ENCODE results near the gene EIF2D. TPM values are rescaled to one million over a fixed set of nuclear protein-coding genes. Genes with fewer than 3 reads are reported as not detected.

EIF2D gene
- total and polyA plus RNA-seq, 2 of the 4 experiments (the other 2 are of a cell fraction), result 64.3 to 69.4 TPM

DNA sequence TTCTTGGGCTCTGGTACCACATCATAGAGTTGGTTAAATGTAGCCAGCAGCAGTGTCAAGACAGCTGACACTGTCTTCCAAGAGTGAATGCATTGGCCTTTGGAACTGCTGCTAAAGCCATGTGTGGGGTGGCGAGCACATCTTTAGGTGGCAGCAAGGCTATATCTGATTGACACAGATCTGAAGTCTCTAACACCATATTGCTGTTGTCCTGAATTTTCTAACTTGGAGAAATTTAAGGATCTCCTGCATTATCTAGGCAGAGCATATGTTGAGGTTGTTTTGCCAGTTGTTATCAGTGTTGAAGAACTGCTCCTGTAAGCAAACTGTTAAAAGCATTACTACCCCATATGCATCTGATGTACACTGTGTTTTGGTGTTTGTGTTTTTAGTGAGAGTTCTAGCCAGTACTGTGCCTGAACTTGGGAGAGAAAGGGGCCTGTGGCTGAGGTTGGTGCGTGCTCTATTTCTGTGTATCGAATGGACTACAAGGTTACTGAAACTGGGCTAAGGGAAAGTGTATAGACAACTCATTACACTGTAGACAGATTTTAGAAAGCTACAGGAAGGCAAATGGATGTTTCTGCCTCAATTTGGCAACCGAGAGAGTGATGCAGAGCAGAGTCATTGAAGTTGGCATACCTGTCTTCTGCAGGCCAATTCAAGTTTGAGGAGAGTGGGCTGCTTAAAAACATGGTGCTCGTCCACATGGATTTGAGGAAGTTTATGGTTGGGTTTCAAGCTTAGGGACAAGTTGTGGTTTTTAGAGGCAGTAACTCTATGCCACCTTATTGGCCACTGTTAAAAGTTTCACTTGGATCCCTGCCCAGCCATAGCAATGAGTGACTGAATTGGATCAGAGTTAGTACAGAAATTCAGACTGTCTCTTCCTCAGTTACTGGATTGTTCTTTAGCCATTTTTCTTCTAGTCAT is 40.0 kb upstream of the EIF2D start (continued):
- no peak for TF ChIP-seq FOS (IDR thresholded peaks at IDR 0.05; ENCODE audit: low read depth, low read length)
- no peak for TF ChIP-seq RFX5 (IDR thresholded peaks at IDR 0.05; ENCODE audit: low read depth, low read length)

GRCh38 chr1:206651014-206651413 is 38.7 kb upstream of the EIF2D start:
- in situ Hi-C loops (cut with MboI; ENCODE audit: low sequenced_read_pairs), result no loop called here

More at GRCh38 chr1:206651014-206651413, 38.7 kb upstream of the EIF2D start:
- POLR2A ChIA-PET (ENCODE audit: unreplicated experiment), result no interaction called here
- dilution Hi-C loops (cut with HindIII; ENCODE audit: low sequenced_read_pairs, unreplicated experiment), result no loop called here
- Histone ChIP-seq H2BK15ac (ENCODE audit: low read depth, low read length) (no peak overlapping the region), H3K9me1 (ENCODE audit: insufficient read depth, low read length) (no peaks in the 10 kb centered on the region; the same call in none of the 2 replicates), H3K23ac (ENCODE audit: low read depth, low read length) (no peak overlapping the region), H4K91ac (ENCODE audit: insufficient read depth, low read depth, low read length) (no peak overlapping the region), H2AFZ (replicated peaks; ENCODE audit: low read length, poor library complexity) (no peak overlapping the region), H3K9me3 (ENCODE audit: control insufficient read depth, insufficient read depth, low read length) (no peaks in the 10 kb centered on the region), H3K9ac (ENCODE audit: low read depth, low read length) (no peak overlapping the region), H3K79me1 (ENCODE audit: low read depth in 1 of 2, low read length in 2 of 2) (peaks cover 10 to 26% of the 10 kb centered on the region in 2 experiments; a peak in 3 of 4 replicates), H2BK5ac (ENCODE audit: low read depth, low read length, poor library complexity, severe bottlenecking) (no peak overlapping the region), H3K4me2 (ENCODE audit: low read depth, low read length) (no peak overlapping the region), H2AK9ac (replicated peaks; ENCODE audit: low read depth, low read length, poor library complexity) (no peak overlapping the region), H3K4me1 (ENCODE audit: control insufficient read depth, insufficient read depth, low read length) (peaks cover 3% of the 10 kb centered on the region; the same call in 1 of the 2 replicates), H2AK5ac (ENCODE audit: low read depth, low read length) (no peak overlapping the region), H4K5ac (ENCODE audit: low read depth, low read length) (no peak overlapping the region), H4K20me1 (ENCODE audit: insufficient read depth, low read length) (no peaks in the 10 kb centered on the region), H3K14ac (replicated peaks; ENCODE audit: low read depth, low read length) (no peak overlapping the region), H3K27me3 (ENCODE audit: control insufficient read depth, insufficient read depth, low read length) (no peaks in the 10 kb centered on the region), H3K4me3 (ENCODE audit: insufficient read depth, low read depth, low read length) (no peak overlapping the region), H3K4ac (ENCODE audit: low read depth, low read length) (no peak overlapping the region), H3K27ac (ENCODE audit: insufficient read depth, low read length) (no peak overlapping the region), H3K18ac (ENCODE audit: low read depth, low read length) (no peak overlapping the region), H3K36me3 (ENCODE audit: control insufficient read depth, insufficient read depth, low read length) (peaks cover 13% of the 10 kb centered on the region), H3K56ac (ENCODE audit: extremely low read depth, insufficient read depth, low read length) (no peak overlapping the region), H2BK20ac (ENCODE audit: low read depth, low read length) (no peak overlapping the region), H2BK120ac (ENCODE audit: low read depth, low read length) (no peak overlapping the region), H4K8ac (ENCODE audit: low read depth in 2 of 2, low read length in 2 of 2) (no peak overlapping the region)
- DNase-seq (no peak), ATAC-seq (ENCODE audit: low read depth) (no peak)
- 100% methylated on average over 1 of the region's 3 CpGs; no CpG with 5 or more reads in 1 of the 2 experiments for WGBS, 2 experiments (ENCODE audit: extremely low coverage in 2 of 2, insufficient read length in 1 of 2)
- TF ChIP-seq BHLHE40 (IDR thresholded peaks at IDR 0.05; ENCODE audit: low read depth, low read length), result no peak
- TF ChIP-seq RFX5 (IDR thresholded peaks at IDR 0.05; ENCODE audit: low read depth, low read length), result no peak
- TF ChIP-seq ELK1 (IDR thresholded peaks at IDR 0.05; ENCODE audit: borderline replicate concordance, low read depth, low read length), result no peak
- no peak for TF ChIP-seq CEBPB (IDR thresholded peaks at IDR 0.05; ENCODE audit: low read depth, low read length)
- CTCF ChIA-PET, result no interaction called here
- intact Hi-C loops (cut with micrococcal nuclease), result no loop called here
- no TSS peak for BruUV-seq (replicated peaks)
